ACHN (cell line): ENCODE measurements around the gene GNG8.

Source experiments
- DNase-seq: peaks from one replicate; pipeline ENCODE4 v3.0.0-alpha.2; 2015
- in situ Hi-C: cut with HindIII; loops from 2 replicates; pipeline ENCODE4 v1.10.0; 2017; ENCODE audit warnings: low sequenced_read_pairs, low pct_ligation_motif_present, low pct_unique_long_range_greater_than_20kb

The GNG8 gene

DNA sequence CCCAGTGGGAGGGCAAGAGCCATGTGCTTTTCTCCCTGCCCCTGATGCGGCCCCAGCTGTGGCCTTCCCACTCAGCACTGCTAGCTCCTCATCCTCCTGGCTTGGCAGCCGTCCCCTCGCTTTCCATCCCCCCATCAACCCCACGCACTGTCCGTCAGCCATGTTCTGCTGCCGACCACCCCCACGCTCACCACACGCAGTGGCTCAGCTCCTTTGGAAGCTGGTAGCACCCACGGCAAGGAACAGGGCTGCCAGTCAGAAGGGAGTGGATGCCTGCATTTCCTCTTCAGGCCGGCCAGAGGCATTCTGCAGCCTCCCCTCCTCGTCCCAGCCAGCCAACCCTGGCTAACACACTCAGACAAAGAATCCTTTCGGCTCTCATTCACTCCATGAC is 28.6 kb downstream of the GNG8 start:
- no peak for DNase-seq
- in situ Hi-C loops, result no loop called here

DNA sequence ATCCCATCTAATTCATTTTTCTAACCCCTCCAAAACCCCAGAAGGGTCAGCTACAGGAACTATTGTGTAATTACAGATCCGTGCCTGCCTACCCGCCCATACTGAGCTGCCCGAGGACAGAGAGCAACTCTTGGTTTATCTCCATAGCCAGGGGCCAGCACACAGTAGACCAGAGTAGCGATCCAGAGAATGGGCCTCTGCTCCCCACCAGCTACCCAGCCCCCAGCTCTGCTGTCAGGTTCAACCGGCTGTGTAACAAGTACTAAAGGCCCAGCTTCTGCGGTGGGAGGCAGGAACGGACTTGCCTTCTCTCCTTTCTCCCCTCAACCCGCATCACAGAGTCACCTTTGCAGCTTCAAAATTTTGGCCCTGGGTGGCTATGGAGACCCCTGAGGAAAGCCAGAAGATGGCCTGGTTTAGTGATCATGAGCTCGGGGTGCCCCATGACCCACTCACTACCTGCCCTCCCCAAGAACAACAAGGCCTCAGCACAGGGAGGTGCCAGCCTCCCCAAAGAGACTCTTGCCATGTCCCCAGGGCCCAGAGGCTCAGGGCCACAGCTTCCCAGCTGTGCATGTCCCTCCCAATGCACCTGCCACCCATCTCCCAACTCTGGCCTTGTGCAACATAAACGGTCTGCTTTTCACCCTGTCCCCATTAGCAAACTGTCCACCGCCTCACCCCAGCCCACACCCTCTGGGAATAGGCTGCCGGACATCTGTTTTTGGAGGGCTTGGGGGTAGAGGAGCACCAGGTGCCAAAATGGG is 29.1 kb downstream of the GNG8 start:
- no peak for DNase-seq
- in situ Hi-C loops, result no loop called here

DNA sequence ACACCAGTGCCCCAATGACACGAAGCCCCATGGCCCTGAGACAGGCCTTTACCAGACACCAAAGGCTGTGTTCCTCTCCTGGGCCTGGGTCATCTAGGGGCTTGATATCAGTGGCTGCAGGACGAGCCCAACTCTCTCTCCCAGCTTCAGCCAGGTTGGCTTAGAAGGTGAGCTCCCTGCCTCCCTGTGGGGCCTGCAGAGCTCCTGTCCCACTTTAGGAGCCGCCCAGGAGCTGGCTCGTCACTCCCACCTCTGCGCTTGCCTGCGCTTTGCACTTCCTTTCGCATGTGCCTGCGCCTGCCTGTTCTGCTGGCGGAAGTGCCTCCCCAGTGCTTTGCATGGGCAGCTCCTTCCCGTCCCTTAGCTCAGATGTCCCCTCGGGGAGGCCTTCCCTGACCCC is 30.0 kb downstream of the GNG8 start:
- in situ Hi-C loops, result no loop called here
- no peak for DNase-seq

DNA sequence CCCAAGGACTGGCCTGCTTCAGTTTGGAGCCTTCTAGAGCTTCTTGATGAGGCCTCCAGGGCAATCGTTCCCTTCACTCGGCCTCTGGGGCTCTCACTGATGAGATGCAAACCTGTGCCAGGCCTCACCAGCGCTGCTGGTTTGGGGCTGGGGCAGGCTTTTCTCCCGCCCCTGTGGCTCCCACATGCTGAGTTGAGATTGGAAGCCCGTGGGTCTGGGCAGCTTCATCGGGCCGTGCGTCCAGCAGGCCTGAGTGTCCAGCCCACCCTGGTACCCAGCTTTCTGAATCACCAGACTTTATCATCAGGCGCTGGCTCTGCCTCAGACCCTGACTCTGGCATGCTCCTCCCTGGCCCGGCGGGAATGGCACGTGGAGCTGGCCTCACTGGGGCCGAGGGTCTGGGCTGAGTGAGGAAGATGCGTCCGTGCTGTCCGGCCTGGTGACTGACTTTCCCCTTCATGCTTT is 30.6 kb downstream of the GNG8 start:
- no peak for DNase-seq
- in situ Hi-C loops, result no loop called here

DNA sequence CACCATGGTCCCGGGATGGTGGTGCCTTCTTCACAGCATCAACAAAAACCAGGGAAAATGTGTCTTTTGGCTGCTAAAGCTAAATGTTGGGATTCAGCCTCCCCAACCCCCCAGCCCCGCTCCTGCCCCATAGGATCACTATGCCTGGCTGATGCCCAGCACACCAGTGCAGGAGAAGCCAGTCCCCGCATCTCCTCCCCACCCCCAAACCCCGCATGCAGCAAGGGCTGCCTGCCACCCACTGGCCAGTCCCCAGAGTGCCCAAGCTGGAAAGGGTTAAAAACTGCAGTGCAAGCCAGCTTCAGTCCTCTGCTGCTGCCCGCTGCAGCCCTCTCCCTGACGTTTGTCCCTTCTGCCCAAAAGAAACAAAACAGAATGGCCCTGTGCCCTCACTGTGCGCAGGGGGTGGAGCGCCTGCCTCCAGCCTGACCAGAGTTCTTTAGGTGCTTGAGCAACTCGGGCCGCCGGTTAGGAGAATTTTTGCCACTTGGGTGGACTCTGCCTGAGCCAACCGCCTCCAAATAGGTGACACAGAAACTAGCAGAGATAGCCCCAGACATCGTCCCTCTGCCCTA is 31.1 kb downstream of the GNG8 start:
- in situ Hi-C loops, result no loop called here
- DNase-seq, result no peak

DNA sequence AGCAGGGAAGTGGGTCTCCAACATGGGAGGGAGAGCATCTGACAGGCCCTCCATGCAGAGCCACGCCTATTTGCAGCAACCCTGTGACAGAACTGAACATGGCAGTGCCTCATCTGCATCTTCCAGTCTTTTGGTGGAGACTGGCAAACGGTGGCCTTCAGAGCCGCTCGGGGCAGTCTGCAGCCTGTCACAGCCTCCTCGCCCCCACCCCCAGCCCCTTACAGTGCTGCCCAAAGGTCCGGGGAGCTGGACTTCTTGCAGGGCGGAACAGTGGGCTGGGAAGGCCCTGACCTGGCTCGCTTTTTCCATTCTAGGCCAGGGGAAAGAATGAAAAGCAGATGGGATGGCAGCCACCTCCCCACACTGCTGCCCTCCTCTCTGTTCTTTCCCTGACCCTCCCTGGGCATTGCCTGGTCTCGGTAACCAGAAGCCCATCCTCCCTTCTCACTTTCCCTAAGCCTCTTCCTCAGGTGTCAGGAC is 32.2 kb downstream of the GNG8 start:
- no peak for DNase-seq
- in situ Hi-C loops, result no loop called here

DNA sequence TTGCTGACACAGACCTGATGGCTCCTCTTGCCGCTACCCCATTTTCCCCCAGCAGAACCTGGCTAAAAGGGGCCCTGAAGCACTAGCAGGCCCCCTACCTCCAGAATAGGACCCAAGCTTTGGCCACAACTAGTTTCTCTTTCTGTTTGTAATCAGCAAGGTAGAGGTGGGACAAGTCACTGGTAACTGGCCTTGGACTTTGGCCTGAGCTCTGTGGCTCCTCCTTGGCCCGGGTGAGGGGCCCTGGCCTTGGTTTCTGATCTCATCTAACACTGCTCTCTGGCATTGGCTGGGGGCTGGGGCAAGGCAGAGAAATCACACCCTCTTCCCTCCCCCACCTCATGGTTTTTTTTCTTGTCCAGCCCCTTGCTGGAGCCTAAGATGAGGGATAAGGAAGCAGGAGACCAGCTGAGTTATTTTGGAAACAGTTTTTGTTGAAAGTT is 32.8 kb downstream of the GNG8 start:
- no peak for DNase-seq
- in situ Hi-C loops, result no loop called here

DNA sequence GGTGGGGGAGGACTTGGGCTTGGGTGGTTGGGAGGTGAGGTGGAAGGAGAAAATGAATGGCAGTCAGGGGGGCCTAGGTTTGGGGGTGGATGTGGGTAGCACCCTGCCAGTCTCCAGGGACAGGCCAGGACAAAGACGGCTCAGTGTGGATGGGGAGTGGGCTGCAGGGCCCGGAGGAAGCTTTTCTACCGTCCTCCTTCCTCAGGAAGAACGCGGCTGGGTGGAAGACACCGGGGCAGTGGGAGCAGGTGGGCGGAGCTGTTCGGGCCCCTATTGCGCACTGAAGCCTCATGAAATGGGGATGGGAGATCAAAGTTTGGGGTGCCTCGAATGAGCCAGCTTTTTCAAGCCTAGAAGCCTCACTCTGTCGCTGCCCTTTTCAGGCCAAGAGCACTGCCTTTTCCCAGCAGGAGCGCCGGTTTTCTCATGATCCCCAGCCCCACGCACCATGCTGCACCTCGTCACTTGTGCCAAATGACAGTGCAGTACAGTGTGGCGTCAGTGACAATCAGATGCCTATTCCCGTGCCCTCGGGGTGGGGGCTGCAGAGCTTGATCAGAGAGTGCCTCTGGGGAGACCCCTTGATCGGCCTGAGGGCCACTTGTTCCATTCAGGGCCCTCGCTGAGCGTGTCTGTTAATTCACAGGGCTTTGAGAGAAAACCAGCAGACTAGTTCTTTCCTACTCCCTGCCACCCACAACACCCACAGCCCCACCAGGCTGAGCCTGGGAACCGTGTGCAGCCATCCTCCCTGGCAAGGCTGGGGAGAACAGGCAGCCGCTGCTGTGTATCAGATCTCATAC is 33.4 kb downstream of the GNG8 start:
- in situ Hi-C loops, result no loop called here
- DNase-seq, result no peak

DNA sequence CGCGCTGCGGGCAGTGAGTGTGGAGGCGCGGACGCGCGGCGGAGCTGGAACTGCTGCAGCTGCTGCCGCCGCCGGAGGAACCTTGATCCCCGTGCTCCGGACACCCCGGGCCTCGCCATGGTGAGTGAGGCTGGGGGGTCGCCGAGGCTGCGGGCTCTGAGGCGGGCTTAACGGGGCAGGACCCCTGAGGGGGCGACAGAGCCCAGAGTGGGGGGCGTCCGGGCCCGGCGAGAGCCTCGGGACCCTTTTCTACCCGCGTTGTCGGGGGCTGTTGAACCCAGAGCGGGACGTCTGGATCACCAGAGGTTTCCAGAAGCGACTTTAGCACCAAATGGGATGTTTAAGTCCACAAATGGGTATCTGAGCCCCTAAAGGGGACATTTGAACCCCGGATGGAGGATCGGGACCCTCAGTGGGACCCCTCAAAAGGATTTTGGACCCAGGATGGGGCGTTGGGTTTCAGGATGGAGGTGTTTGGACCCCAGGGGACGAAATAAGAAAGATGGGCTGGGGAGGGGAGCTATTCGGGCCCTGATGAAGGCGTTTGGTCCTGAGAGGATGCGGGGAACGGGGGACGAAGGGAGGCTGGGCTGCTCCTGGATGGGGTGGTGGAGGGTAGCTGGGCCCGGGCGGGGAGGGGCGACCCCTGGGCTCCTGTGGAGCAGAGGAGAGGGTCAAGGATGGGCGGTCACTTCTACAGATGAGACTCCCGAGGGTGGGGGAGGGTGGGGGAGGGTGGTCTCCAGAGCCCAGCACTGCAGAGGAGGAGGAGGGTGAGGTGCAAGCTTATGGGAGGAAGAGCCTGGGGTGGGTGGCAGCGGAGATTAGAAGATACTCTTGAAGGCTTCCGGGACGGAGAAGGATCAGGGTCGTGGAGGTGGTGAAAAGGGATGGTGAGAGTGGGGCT is 34.4 kb downstream of the GNG8 start, which contains the start of gene CALM3:
CALM3 (plus strand) TSS at position 13 of the 907 bp plus-strand sequence; CDS start at position 118, 105 bp downstream.
- DNase-seq, result no peak
- in situ Hi-C loops, result no loop called here

DNA sequence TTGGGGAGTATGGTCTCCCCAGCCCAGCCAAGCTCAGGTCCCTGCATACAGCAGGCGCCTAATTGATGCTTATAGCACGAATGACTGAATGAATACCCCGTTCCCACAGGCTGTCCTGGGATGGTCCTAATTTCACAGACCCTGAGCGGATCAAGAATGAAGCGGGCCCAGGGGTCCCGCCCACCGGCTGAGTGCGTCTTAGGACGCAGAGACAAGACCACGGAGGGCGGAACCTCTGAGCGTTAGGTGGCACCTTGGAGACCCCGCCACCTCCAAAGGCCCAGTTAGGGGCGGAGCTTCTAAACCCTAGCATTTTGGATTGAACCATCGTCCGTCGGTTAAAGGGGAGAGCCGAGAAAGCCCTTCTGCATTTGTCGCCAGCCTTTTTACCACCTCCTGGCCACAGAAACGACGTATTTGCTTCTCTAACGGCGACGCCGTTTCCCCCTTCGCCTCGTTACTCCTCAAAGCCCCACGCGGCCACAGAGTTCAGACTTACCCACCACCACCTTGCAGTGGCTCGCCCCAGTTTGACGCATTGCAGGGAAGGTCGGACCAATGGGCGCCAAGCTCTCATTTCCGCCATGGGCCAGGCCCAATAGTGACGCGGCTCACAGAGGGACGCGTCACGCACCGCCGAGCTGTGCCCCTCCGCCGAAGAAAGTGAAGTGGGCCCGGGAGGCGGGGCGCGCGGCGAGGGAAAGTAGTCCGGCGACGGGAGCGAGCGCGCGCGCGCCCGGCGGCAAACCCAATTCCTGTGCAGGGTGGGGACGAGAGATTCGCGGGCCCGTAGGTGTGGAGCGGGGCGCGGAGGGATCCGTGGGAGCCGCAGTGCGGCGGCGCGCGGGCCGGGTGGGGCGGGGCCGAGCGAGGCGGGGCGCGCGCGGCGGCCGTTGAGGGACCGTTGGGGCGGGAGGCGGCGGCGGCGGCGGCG is 35.4 kb downstream of the GNG8 start:
- peak; percentile 94 for DNase-seq
- in situ Hi-C loops, result no loop called here

DNA sequence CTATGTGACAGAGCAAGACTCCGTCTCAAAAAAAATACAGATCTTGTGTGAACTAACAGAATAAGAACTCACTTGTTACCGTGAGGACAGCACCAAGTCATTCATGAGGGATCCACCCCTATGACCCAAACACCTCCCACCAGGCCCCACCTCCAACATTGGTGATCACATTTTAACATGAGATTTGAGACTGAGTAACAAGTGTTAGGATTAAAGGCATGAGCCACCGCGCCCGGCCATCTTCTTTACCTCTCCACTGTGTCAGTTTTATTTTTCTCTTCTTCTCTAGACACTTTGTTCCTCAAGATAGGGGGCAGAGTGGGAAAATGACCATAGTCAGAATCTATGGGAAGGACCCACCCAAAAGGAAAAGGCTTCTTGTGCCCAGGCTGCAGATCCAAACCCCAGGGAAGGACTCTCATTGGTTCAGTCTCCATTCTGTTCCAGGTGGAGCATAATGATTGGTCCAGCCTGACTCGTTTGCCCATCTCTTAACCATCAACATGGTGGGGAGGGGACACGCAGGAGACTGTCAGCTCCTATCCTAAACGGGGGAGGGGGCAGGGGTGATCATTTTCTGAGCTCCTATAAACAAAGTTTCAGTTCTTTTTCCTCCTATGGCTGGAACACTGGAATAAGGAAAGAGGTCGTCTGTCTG is 36.2 kb downstream of the GNG8 start:
- DNase-seq, result no peak
- in situ Hi-C loops, result no loop called here

DNA sequence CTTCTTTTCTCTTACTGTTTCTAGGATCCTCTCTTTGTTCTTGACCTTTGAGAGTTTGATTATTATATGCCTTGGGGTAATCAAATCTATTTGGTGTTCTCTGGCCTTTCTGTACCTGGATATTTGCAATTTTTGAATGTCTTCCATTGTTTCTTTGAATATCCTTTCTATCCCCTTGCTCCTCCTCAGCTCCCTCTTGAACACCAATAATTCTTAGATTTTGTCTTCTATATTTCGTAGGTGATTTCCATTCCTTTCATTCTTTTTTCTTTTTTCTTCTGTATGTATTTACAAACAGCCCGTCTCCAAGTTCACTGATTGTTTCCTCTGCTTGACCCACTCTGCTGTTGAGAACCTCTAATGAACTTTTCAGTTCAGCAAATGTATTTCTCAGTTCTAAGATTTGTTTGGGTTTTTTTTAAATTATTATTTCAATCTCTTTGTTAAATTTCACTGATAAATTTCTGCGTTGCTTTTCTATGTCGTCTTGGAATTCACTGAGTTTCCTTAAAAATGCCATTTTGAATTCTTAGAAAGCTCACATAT is 37.6 kb downstream of the GNG8 start:
- no peak for DNase-seq
- in situ Hi-C loops, result no loop called here

DNA sequence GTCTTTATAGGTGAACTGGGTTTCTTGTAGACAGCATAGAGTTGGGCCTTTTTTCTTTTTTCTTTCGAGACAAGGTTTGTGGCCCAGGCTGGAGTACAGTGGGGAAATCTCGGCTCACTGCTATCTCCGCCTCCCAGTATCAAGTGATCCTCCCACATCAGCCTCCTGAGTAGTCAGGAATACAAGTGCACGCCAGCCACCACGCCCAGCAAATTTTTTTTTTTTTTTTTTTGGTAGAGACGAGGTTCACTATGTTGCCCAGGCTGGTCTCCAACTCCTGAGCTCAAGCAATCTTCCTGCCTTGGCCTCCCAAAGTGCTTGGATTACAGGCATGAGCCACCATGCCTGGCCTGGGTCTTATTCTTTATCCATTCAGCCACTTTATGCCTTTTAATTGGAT is 40.0 kb downstream of the GNG8 start:
- in situ Hi-C loops, result no loop called here
- DNase-seq, result no peak

DNA sequence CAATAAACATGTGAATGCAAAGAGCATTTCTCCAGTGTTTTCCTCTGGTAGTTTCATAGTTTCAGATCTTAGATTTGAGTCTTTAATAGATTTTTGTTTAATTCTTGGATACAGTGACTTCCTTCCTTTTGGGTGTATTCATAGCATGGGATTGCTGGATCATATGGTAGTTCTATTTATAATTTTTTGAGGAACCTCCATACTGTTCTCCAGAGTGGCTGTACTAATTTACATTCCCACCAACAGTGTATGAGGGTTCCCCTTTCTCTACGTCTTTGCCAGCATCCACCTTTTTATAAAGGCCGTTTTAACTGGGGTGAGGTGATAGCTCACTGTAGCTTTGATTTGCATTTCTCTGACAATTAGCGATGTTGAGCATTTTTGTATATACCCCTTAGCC is 44.1 kb downstream of the GNG8 start:
- in situ Hi-C loops, result no loop called here
- no peak for DNase-seq

DNA sequence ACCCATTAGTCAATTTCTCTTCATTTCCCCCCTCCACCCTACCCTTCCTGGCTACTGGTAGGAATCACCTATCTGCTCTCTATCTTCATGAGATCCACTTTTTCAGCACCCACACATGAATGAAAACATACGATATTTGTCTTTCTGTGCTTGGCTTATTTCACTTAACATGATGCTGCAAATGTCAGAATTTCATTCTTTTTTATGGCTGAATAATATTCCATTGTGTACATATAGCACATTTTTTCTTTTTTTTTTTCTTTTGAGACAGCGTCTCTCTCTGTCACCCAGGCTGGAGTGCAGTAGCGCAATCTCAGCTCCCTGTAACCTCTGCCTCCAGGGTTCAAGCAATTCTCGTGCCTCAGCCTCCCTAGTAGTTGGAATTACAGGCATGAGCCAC is 44.7 kb downstream of the GNG8 start:
- in situ Hi-C loops, result no loop called here
- DNase-seq, result no peak

DNA sequence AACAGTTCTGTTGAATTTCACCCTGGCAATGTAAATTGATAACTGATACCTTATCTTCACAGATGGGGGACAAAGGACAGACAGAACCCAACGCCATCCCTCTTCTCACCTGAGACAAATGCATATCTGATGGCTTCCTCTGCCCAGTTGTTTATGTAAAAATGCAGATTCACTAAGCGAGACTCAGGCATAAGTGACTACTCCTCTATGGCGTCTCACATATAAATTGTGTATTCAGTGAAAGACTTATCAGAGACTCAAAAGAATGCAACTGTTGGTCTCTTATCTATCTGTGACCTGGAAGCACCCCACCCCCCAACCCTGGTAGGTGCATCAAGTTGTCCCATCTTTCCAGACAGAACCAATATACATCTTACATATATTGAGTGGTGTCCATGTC is 48.1 kb downstream of the GNG8 start:
- DNase-seq, result no peak
- in situ Hi-C loops, result no loop called here

DNA sequence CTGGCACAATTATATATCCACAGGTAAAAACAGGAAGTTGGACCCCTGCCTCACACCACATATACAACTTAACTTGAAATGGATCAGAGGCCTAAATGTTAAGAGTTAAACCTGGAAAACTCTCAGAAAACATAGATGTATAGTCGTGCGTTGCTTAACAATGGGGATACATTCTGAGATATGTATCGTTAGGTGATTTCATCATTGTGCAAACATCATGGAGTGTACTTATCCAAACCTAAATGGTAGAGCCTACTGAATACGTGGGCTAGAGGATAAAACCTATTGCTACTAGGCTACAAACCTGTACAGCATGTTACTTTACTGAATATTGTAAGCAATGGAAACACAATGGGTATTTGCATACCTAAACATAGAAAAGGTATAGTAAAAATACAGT is 49.7 kb downstream of the GNG8 start:
- in situ Hi-C loops, result no loop called here
- no peak for DNase-seq
